Calu3 (cell line): Measurements from ENCODE around the gene RALGPS1. TPM values are rescaled to one million over a fixed set of nuclear protein-coding genes. Genes with fewer than 3 reads are reported as not detected.

ENCODE experiments used
- BruUV-seq: library from RNA; stranded (reverse); fragments of 400-500 nt; replicated peaks from 2 replicates; lab custom pipeline; 2021; lab: Mats Ljungman, UMichigan
- CTCF ChIA-PET: fragments of 300-600 bp; sonication (Branson Sonifier 250); formaldehyde crosslinking; loops from one replicate; lab custom pipeline; 2022; ENCODE audit warnings: antibody characterized with exemption; lab: Charles Lee
- DNase-seq: peaks from one replicate; pipeline ENCODE4 v3.0.0; 2022
- H3K27ac Mint-ChIP-seq: one replicate; pipeline ENCODE4 v1.8.0; 2022; ENCODE audit warnings: mixed read lengths; ENCODE audit not compliant: unreplicated experiment
- H3K27me3 Mint-ChIP-seq: one replicate; pipeline ENCODE4 v1.8.0; 2022; ENCODE audit warnings: mixed read lengths; ENCODE audit not compliant: unreplicated experiment
- H3K36me3 Mint-ChIP-seq: one replicate; pipeline ENCODE4 v1.8.0; 2022; ENCODE audit warnings: mild to moderate bottlenecking, moderate library complexity, mixed read lengths; ENCODE audit not compliant: insufficient read depth, unreplicated experiment
- H3K4me1 Mint-ChIP-seq: one replicate; pipeline ENCODE4 v1.8.0; 2022; ENCODE audit warnings: mild to moderate bottlenecking, low read depth, mixed read lengths; ENCODE audit not compliant: unreplicated experiment
- H3K4me3 Mint-ChIP-seq: one replicate; pipeline ENCODE4 v1.8.0; 2022; ENCODE audit warnings: mild to moderate bottlenecking, low read depth, moderate library complexity, mixed read lengths; ENCODE audit not compliant: unreplicated experiment
- H3K9me3 Mint-ChIP-seq: one replicate; pipeline ENCODE4 v1.8.0; 2022; ENCODE audit warnings: low read depth, mixed read lengths; ENCODE audit not compliant: unreplicated experiment
- CTCF ChIP-seq: fragments of 200-600 bp; IDR thresholded peaks from one replicate; pipeline ENCODE4 v1.8.0; 2022; ENCODE audit warnings: antibody characterized with exemption; ENCODE audit not compliant: unreplicated experiment
- intact Hi-C: fragments of 100-400 bp; cut with micrococcal nuclease; formaldehyde crosslinking; loops from one replicate; pipeline ENCODE4 v1.10.0; 2022; ENCODE audit not compliant: unreplicated experiment
- total RNA-seq: library from RNA; stranded (reverse); gene quantifications from 2 replicates; pipeline ENCODE4 v1.2.3, GENCODE V29; 2022

The RALGPS1 gene
- total RNA-seq, 1 experiment from 2014 or later: 8.3 TPM

GRCh38 chr9:126906091-126906490, 8.5 kb upstream of the RALGPS1 start:
- intact Hi-C loops: no loop called here
- H3K9me3 Mint-ChIP-seq: no peaks in the 10 kb centered on the region
- BruUV-seq: no TSS peak
- DNase-seq: no peak
- no peaks in the 10 kb centered on the region for H3K4me1 Mint-ChIP-seq
- no peak for TF ChIP-seq CTCF
- H3K27ac Mint-ChIP-seq: no peak overlapping the region
- peaks cover 14% of the 10 kb centered on the region for H3K27me3 Mint-ChIP-seq
- CTCF ChIA-PET: no interaction called here
- H3K36me3 Mint-ChIP-seq: no peaks in the 10 kb centered on the region
- no peak overlapping the region for H3K4me3 Mint-ChIP-seq

DNA sequence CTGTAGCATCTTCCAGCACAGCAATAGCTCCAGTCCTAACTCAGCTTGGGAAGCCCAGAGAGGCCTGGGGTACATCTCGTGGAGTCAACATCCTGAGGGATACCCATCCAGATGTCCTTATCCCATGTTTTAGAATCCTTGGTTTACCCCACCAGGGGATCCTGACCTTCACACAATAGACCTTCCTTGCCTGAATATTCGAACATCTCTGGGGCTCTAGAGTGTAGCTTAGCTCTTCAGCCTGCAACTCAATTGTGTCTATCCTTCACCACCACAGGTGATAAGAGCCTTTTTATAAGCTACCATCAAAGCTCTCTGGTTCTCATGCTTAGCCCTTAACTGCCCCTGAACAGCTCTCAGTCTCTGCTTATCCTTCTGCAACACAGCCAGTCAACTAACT, 7.5 kb upstream of the RALGPS1 start:
- intact Hi-C loops: no loop called here
- no peaks in the 10 kb centered on the region for H3K9me3 Mint-ChIP-seq
- no peak for DNase-seq
- H3K4me1 Mint-ChIP-seq: no peaks in the 10 kb centered on the region
- no TSS peak for BruUV-seq
- CTCF ChIA-PET: no interaction called here
- H3K36me3 Mint-ChIP-seq: no peaks in the 10 kb centered on the region
- peaks cover 21% of the 10 kb centered on the region for H3K27me3 Mint-ChIP-seq
- no peak overlapping the region for H3K27ac Mint-ChIP-seq
- no peak overlapping the region for H3K4me3 Mint-ChIP-seq
- no peak for TF ChIP-seq CTCF

DNA sequence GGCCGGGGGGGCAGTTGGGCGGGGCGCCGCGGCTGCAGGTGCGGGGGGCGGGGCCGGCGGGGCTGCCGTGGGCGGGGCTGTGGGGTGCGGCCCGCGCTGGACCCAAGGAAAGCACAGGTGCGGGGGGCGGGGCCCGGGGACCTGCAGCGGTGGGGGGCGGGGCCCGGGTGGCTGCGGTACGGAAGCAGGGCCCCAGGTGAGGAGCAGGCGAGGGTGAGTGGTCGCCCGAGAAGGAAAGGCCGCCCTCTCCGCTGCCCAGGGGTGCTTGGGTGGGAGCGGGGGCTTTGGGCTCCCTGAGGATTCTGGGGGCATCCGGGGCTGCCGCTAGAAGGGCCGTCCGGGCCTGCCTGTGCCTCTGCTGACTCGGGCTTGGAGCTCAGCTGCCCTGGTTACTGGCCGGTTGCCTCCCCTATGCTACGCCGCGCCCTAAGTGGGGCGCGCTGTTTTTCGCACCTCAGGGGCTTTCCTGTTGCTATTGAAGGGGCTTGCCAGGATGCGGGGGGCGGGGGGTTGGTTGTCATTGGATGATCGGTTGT, 767 bp downstream of the RALGPS1 start:
- DNase-seq: peak; percentile 83
- H3K4me3 Mint-ChIP-seq: peak overlapping the region; percentile 71
- CTCF ChIA-PET: interaction anchor here (0.6 kb wide), 1 partner anchor 658 kb away, joined by 3 read pairs; no protein-coding TSS in a partner anchor
- BruUV-seq: no TSS peak
- H3K27me3 Mint-ChIP-seq: peaks cover 7% of the 10 kb centered on the region
- no peak overlapping the region for H3K27ac Mint-ChIP-seq
- peaks cover 14% of the 10 kb centered on the region for H3K36me3 Mint-ChIP-seq
- H3K9me3 Mint-ChIP-seq: no peaks in the 10 kb centered on the region
- H3K4me1 Mint-ChIP-seq: peaks cover 6% of the 10 kb centered on the region
- intact Hi-C loops: no loop called here
- no peak for TF ChIP-seq CTCF

DNA sequence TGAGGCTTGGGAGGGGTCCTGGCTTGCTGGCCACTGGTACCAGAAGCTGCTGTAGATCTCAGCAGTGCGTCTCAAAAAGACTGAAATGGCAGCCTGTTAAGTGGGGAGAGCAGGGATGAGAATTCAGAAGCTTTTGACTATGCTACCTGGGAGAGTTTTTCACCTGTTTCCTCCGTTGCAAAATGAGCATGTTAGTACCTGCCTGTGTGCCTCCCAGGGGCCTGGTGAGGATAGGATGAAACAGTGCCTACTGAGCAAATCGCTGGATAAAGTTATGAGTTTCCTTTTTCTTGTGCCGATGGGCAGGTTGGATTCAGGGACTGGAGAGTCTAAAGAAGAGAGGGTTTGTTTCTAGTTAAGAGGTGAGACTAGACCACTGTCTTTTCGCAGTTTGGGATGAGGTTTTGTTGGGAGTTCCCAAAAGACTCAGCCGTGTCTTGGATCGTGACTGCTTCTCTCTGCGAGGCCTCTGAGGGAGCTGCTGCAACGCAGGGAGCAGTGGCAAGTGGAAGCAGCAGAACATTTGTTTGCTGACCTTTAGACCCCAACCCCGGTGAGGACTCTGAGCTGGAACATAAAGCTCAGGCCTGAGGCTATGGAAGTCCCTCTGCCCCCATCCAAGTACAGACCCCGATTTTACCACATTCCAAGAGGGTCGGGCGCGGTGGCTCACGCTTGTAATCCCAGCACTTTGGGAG, 1.4 kb downstream of the RALGPS1 start:
- CTCF ChIA-PET: interaction anchor here (0.6 kb wide), 1 partner anchor 657 kb away, joined by 3 read pairs; no protein-coding TSS in a partner anchor
- TSS peak; percentile 24 for BruUV-seq
- intact Hi-C loops: no loop called here
- H3K27me3 Mint-ChIP-seq: peaks cover 7% of the 10 kb centered on the region
- peaks cover 6% of the 10 kb centered on the region for H3K4me1 Mint-ChIP-seq
- H3K36me3 Mint-ChIP-seq: peaks cover 14% of the 10 kb centered on the region
- no peak for DNase-seq
- TF ChIP-seq CTCF: no peak
- H3K4me3 Mint-ChIP-seq: peak overlapping the region; percentile 71
- H3K27ac Mint-ChIP-seq: no peak overlapping the region
- no peaks in the 10 kb centered on the region for H3K9me3 Mint-ChIP-seq
